GM23338 (cell line): ENCODE data around the gene AJM1. TPM values are rescaled to one million over a fixed set of nuclear protein-coding genes. Genes with fewer than 3 reads are reported as not detected.
A peak's percentile ranks its signal among the peaks of the same experiment; 100 is the strongest.

Experiments
- ATAC-seq: fragments of 200-7000 bp; cut with Tn5 transposase; 3 replicates; pipeline ENCODE4 v1.9.1; 2020
- DNase-seq: peaks from one replicate; pipeline ENCODE4 v3.0.0-alpha.2; 2015; ENCODE audit warnings: low spot score
- H2AFZ ChIP-seq: fragments of 200-600 bp; sonication (generic); 2 replicates; pipeline ENCODE4 v1.8.0; 2016; ENCODE audit warnings: antibody characterized with exemption, mild to moderate bottlenecking, moderate library complexity
- H3F3A ChIP-seq: fragments of 200-600 bp; sonication (generic); replicated peaks from 2 replicates; pipeline ENCODE4 v1.8.0; 2017; ENCODE audit warnings: antibody characterized with exemption, mixed run types, low read depth
- H3K27ac ChIP-seq: fragments of 200-600 bp; sonication (generic); 2 replicates; pipeline ENCODE4 v1.6.1; 2016; ENCODE audit warnings: low read depth
- H3K27me3 ChIP-seq: fragments of 200-600 bp; sonication (generic); 2 replicates; pipeline ENCODE4 v1.8.0; 2016; ENCODE audit warnings: mild to moderate bottlenecking, mixed run types, moderate library complexity; ENCODE audit not compliant: insufficient read depth
- H3K36me3 ChIP-seq: fragments of 200-600 bp; sonication (generic); 2 replicates; pipeline ENCODE4 v1.8.0; 2016; ENCODE audit warnings: mild to moderate bottlenecking; ENCODE audit not compliant: insufficient read depth
- H3K4me1 ChIP-seq: fragments of 200-600 bp; sonication (generic); 2 replicates; pipeline ENCODE4 v1.8.0; 2016; ENCODE audit warnings: mild to moderate bottlenecking, moderate library complexity; ENCODE audit not compliant: insufficient read depth
- H3K4me2 ChIP-seq: fragments of 200-600 bp; sonication (generic); 2 replicates; pipeline ENCODE4 v1.7.1; 2017; ENCODE audit warnings: mixed run types
- H3K4me3 ChIP-seq: fragments of 200-600 bp; sonication (generic); 2 replicates; pipeline ENCODE4 v1.6.1; 2016; ENCODE audit warnings: mixed run types
- H3K79me2 ChIP-seq: fragments of 200-600 bp; sonication (generic); replicated peaks from 2 replicates; pipeline ENCODE4 v1.8.0; 2017; ENCODE audit warnings: mild to moderate bottlenecking; ENCODE audit not compliant: insufficient read depth
- H3K9me2 ChIP-seq: fragments of 200-600 bp; sonication (generic); 2 replicates; pipeline ENCODE4 v1.8.0; 2017; ENCODE audit not compliant: insufficient read depth
- H4K20me1 ChIP-seq: fragments of 200-600 bp; sonication (generic); replicated peaks from 2 replicates; pipeline ENCODE4 v1.8.0; 2017; ENCODE audit warnings: mild to moderate bottlenecking; ENCODE audit not compliant: insufficient read depth
- H3K27ac Mint-ChIP-seq: 2 replicates; pipeline ENCODE4 v1.8.0; 2020; ENCODE audit warnings: inconsistent platforms, mild to moderate bottlenecking, moderate library complexity, mixed read lengths
- H3K27me3 Mint-ChIP-seq: 3 replicates; pipeline ENCODE4 v1.8.0; 2022; ENCODE audit warnings: low read depth, mild to moderate bottlenecking, moderate library complexity, mixed read lengths, inconsistent platforms; ENCODE audit not compliant: insufficient read depth, poor library complexity
- H3K36me3 Mint-ChIP-seq: 3 replicates; pipeline ENCODE4 v1.8.0; 2021; ENCODE audit warnings: low read depth, mild to moderate bottlenecking, inconsistent platforms, moderate library complexity, mixed read lengths
- H3K4me1 Mint-ChIP-seq: 3 replicates; pipeline ENCODE4 v1.8.0; 2020; ENCODE audit warnings: mild to moderate bottlenecking, inconsistent platforms, mixed read lengths
- H3K4me3 Mint-ChIP-seq: 3 replicates; pipeline ENCODE4 v1.8.0; 2021; ENCODE audit warnings: moderate library complexity, mild to moderate bottlenecking, inconsistent platforms, mixed read lengths
- H3K9me3 Mint-ChIP-seq: 3 replicates; pipeline ENCODE4 v1.8.0; 2020; ENCODE audit warnings: moderate library complexity, mild to moderate bottlenecking, inconsistent platforms, mixed read lengths
- CREB1 ChIP-seq: fragments of 250-450 bp; sonication (Bioruptor Pico); IDR thresholded peaks from 2 replicates; pipeline ENCODE4 v1.5.0; 2020; ENCODE audit warnings: low read depth, mild to moderate bottlenecking, moderate library complexity
- CTCF ChIP-seq, 2 experiments: fragments of 200-600 bp in 1 of 2; sonication (generic) in 1 of 2; conservative IDR thresholded peaks; 2 replicates each; pipeline versions ENCODE4 v1.5.1 to v1.6.1; 2016 to 2017; ENCODE audit warnings: antibody characterized with exemption in 2 of 2, low read depth in 2 of 2, mild to moderate bottlenecking in 2 of 2, moderate library complexity in 1 of 2
- ETS1 ChIP-seq: IDR thresholded peaks from 2 replicates; pipeline ENCODE4 v1.6.1; 2016; ENCODE audit warnings: antibody characterized with exemption
- EZH2 ChIP-seq: fragments of 200-600 bp; sonication (generic); IDR thresholded peaks from one replicate; pipeline ENCODE4 v1.8.0; 2017; ENCODE audit warnings: antibody characterized with exemption, mild to moderate bottlenecking, low read depth; ENCODE audit not compliant: unreplicated experiment
- EZH2phosphoT487 ChIP-seq: fragments of 200-600 bp; sonication (generic); IDR thresholded peaks from one replicate; pipeline ENCODE4 v1.8.1; 2018; ENCODE audit warnings: antibody characterized with exemption; ENCODE audit not compliant: unreplicated experiment
- JUNB ChIP-seq: IDR thresholded peaks from one replicate; pipeline ENCODE4 v1.6.1; 2016; ENCODE audit warnings: antibody characterized with exemption; ENCODE audit not compliant: unreplicated experiment
- NANOG ChIP-seq: IDR thresholded peaks from 2 replicates; pipeline ENCODE4 v1.6.1; 2016; ENCODE audit warnings: antibody characterized with exemption, borderline replicate concordance
- POLR2AphosphoS5 ChIP-seq: IDR thresholded peaks from 2 replicates; pipeline ENCODE4 v1.6.1; 2016; ENCODE audit warnings: antibody characterized with exemption, low read depth
- REST ChIP-seq: IDR thresholded peaks from one replicate; pipeline ENCODE4 v1.6.1; 2018; ENCODE audit warnings: antibody characterized with exemption; ENCODE audit not compliant: unreplicated experiment
- STAT1 ChIP-seq: IDR thresholded peaks from one replicate; pipeline ENCODE4 v1.6.1; 2016; ENCODE audit warnings: antibody characterized with exemption; ENCODE audit not compliant: unreplicated experiment
- ZNF114 ChIP-seq: fragments of 250-450 bp; sonication (Bioruptor Pico); IDR thresholded peaks from 2 replicates; pipeline ENCODE4 v1.5.0; 2020; ENCODE audit warnings: mild to moderate bottlenecking, moderate library complexity
- ZNF331 ChIP-seq: fragments of 250-450 bp; sonication (Bioruptor Pico); IDR thresholded peaks from 2 replicates; pipeline ENCODE4 v1.5.0; 2020; ENCODE audit warnings: low read depth, mild to moderate bottlenecking, moderate library complexity
- ZNF462 ChIP-seq: fragments of 250-450 bp; sonication (Bioruptor Pico); IDR thresholded peaks from 2 replicates; pipeline ENCODE4 v1.5.0; 2020; ENCODE audit warnings: mild to moderate bottlenecking, moderate library complexity
- polyA plus RNA-seq: library from polyadenylated mRNA; unstranded; fragments of >200 nt; fragmentation: Nextera tagmentation; extraction: Ambion mirVana; gene quantifications from 2 replicates; pipeline ENCODE4 v1.2.1, GENCODE V29; 2016
- total RNA-seq: library from RNA; depleted of rRNA; stranded (reverse); fragments of >200 nt; shearing (Covaris generic); gene quantifications from 2 replicates; pipeline ENCODE4 v1.2.3, GENCODE V29; 2014

AJM1 gene
- total and polyA plus RNA-seq, 2 experiments from 2014 or later: 0.36 to 0.49 TPM

- Histone ChIP-seq H3K4me3 (peak overlapping the region; percentile 63), H3K36me3 (no peaks in the 10 kb centered on the region), H3K4me1 (peaks cover 6% of the 10 kb centered on the region; the same call in 1 of the 2 replicates), H3K79me2 (peaks cover 34% of the 10 kb centered on the region), H3K4me2 (peak overlapping the region; percentile 89), H3F3A (peaks cover 10% of the 10 kb centered on the region; the same call in 1 of the 2 replicates), H3K27me3 (no peaks in the 10 kb centered on the region), H4K20me1 (peaks cover 21% of the 10 kb centered on the region), H3K9me2 (no peaks in the 10 kb centered on the region), H3K27ac (no peak overlapping the region), H2AFZ (no peak overlapping the region)
- H3K4me3 Mint-ChIP-seq: peak overlapping the region; percentile 77
- ATAC-seq (peak; percentile 85), DNase-seq (peak; percentile 68)
- H3K4me1 Mint-ChIP-seq: peaks cover 13% of the 10 kb centered on the region; the same call in 2 of the 3 replicates
- no peaks in the 10 kb centered on the region for H3K9me3 Mint-ChIP-seq
- no peak overlapping the region for H3K27ac Mint-ChIP-seq
- H3K36me3 Mint-ChIP-seq: peaks cover 43% of the 10 kb centered on the region
- H3K27me3 Mint-ChIP-seq: peaks cover 12% of the 10 kb centered on the region
- TF ChIP-seq ETS1 (no peak), ZNF462 (CRISPR knock-in tag) (no peak), CTCF (conservative IDR thresholded peaks at IDR 0.05; ENCODE audit: low read depth in 2 of 2) (no peak), EZH2 (no peak), NANOG (no peak), EZH2phosphoT487 (no peak), STAT1 (no peak), REST (no peak), CREB1 (CRISPR knock-in tag) (no peak), ZNF331 (no peak), POLR2AphosphoS5 (no peak), ZNF114 (CRISPR knock-in tag) (no peak), JUNB (no peak)
These were observed 21.1 kb upstream of the AJM1 start for GRCh38 chr9:136820971-136821825.
